HCT116 (cell line): ENCODE data around the gene PCDH1. TPM values are rescaled to one million over a fixed set of nuclear protein-coding genes. Genes with fewer than 3 reads are reported as not detected.

Experiments
- ATAC-seq: fragments of 200-7000 bp; cut with Tn5 transposase; 2 replicates; pipeline ENCODE4 v1.9.1; 2020; ENCODE audit warnings: mild to moderate bottlenecking, moderate library complexity
- BruUV-seq: library from RNA; stranded (reverse); fragments of 400-500 nt; replicated peaks from 2 replicates; lab custom pipeline; 2021; lab: Mats Ljungman, UMichigan
- CTCF ChIA-PET: fragments of 300-600 bp; sonication (Branson Sonifier 250); formaldehyde crosslinking; loops from one replicate; lab custom pipeline; 2021; ENCODE audit warnings: antibody characterized with exemption; lab: Charles Lee
- POLR2A ChIA-PET: fragments of 300-600, 350-600 bp; sonication (Branson Sonifier 250); formaldehyde crosslinking; loops from one replicate; lab custom pipeline; 2021; ENCODE audit warnings: antibody characterized with exemption; lab: Charles Lee
- RAD21 ChIA-PET, 2 experiments: fragments of 300-600 bp; sonication (Branson Sonifier 250); formaldehyde crosslinking; loops; one replicate each; lab custom pipeline; 2023; ENCODE audit warnings: low total read pairs in 2 of 2; ENCODE audit not compliant: uncharacterized antibody in 2 of 2, unreplicated experiment in 2 of 2, low non-redundant PET in 1 of 2; lab: Charles Lee
- DNase-seq: peaks from one replicate; pipeline ENCODE4 v3.0.0-alpha.2; 2010; ENCODE audit warnings: low read depth, low spot score
- H2AFZ ChIP-seq: fragments of 200-600 bp; shearing (Covaris generic), sonication (generic); 2 replicates; pipeline ENCODE4 v1.6.1; 2017; ENCODE audit warnings: low read depth, mixed run types, mixed read lengths, antibody characterized with exemption, low read length; ENCODE audit not compliant: poor library complexity, severe bottlenecking
- H3K27ac ChIP-seq: 2 replicates; pipeline ENCODE4 v1.5.1; 2012; ENCODE audit warnings: low read depth, low read length
- H3K27me3 ChIP-seq: fragments of 200-600 bp; sonication (generic); 2 replicates; pipeline ENCODE4 v1.6.1; 2016; ENCODE audit warnings: mixed run types, low read length, mixed read lengths; ENCODE audit not compliant: insufficient read depth
- H3K36me3 ChIP-seq, 2 experiments: fragments of 200-500 bp in 1 of 2; fragments of 200-600 bp in 1 of 2; sonication (Bioruptor generic) in 1 of 2; sonication (generic) in 1 of 2; 2 replicates each; pipeline versions ENCODE4 v1.5.1 to v1.6.1; 2014 to 2016; ENCODE audit warnings: low read length in 2 of 2, inconsistent platforms in 1 of 2, mixed read lengths in 1 of 2, mixed run types in 1 of 2; ENCODE audit not compliant: insufficient read depth in 2 of 2, control insufficient read depth in 1 of 2
- H3K4me1 ChIP-seq, 2 experiments: fragments of 200-600 bp in 1 of 2; sonication (generic) in 1 of 2; 2 replicates each; pipeline versions ENCODE4 v1.5.1 to v1.6.1; 2012 to 2017; ENCODE audit warnings: low read length in 2 of 2, inconsistent platforms in 1 of 2, mild to moderate bottlenecking in 1 of 2, mixed read lengths in 1 of 2, mixed run types in 1 of 2, moderate library complexity in 1 of 2; ENCODE audit not compliant: insufficient read depth in 2 of 2, control insufficient read depth in 1 of 2
- H3K4me2 ChIP-seq: fragments of 200-600 bp; sonication (generic); 2 replicates; pipeline ENCODE4 v1.6.1; 2017; ENCODE audit warnings: mixed run types, low read length, mixed read lengths
- H3K4me3 ChIP-seq, 2 experiments: fragments of 200-600 bp in 1 of 2; sonication (generic) in 1 of 2; replicated peaks in 1 of 2; 2 replicates each; pipeline ENCODE4 v1.5.1; 2011 to 2016; ENCODE audit warnings: low read length in 2 of 2, control low read depth in 1 of 2, low read depth in 1 of 2, mild to moderate bottlenecking in 1 of 2, mixed read lengths in 1 of 2, mixed run types in 1 of 2
- H3K79me2 ChIP-seq: fragments of 200-600 bp; sonication (generic); 2 replicates; pipeline ENCODE4 v1.6.1; 2017; ENCODE audit warnings: mild to moderate bottlenecking, mixed run types, low read length, moderate library complexity, mixed read lengths; ENCODE audit not compliant: insufficient read depth
- H3K9ac ChIP-seq: fragments of 200-600 bp; sonication (generic); 2 replicates; pipeline ENCODE4 v1.6.1; 2016; ENCODE audit warnings: low read length, mixed read lengths
- H3K9me2 ChIP-seq: fragments of 200-600 bp; sonication (generic), shearing (Covaris generic); 2 replicates; pipeline ENCODE4 v1.6.1; 2017; ENCODE audit warnings: mixed run types, mild to moderate bottlenecking, moderate library complexity; ENCODE audit not compliant: insufficient read depth
- H3K9me3 ChIP-seq, 2 experiments: fragments of 200-500 bp in 1 of 2; fragments of 200-600 bp in 1 of 2; sonication (Bioruptor generic) in 1 of 2; sonication (generic) in 1 of 2; 2 replicates each; pipeline ENCODE4 v1.6.1; 2014 to 2017; ENCODE audit warnings: low read length in 2 of 2, mixed read lengths in 2 of 2, inconsistent platforms in 1 of 2, low read depth in 1 of 2, mild to moderate bottlenecking in 1 of 2, mixed run types in 1 of 2, moderate library complexity in 1 of 2; ENCODE audit not compliant: control insufficient read depth in 1 of 2, insufficient read depth in 1 of 2
- H4K20me1 ChIP-seq: fragments of 200-600 bp; sonication (generic), shearing (Covaris generic); 2 replicates; pipeline ENCODE4 v1.6.1; 2017; ENCODE audit warnings: mixed run types, mild to moderate bottlenecking, moderate library complexity; ENCODE audit not compliant: insufficient read depth
- CBX3 ChIP-seq: IDR thresholded peaks from 2 replicates; pipeline ENCODE4 v1.6.1; 2012; ENCODE audit warnings: low read depth
- CEBPB ChIP-seq: IDR thresholded peaks from 2 replicates; pipeline ENCODE4 v1.6.1; 2012; ENCODE audit warnings: low read depth
- EZH2 ChIP-seq: fragments of 200-600 bp; sonication (generic); IDR thresholded peaks from 2 replicates; pipeline ENCODE4 v1.6.1; 2017; ENCODE audit warnings: antibody characterized with exemption, mixed run types
- FOSL1 ChIP-seq: IDR thresholded peaks from 2 replicates; pipeline ENCODE4 v1.6.1; 2012; ENCODE audit warnings: low read depth
- SIN3A ChIP-seq: IDR thresholded peaks from 2 replicates; pipeline ENCODE4 v1.6.1; 2012; ENCODE audit warnings: low read depth
- SP1 ChIP-seq: IDR thresholded peaks from 2 replicates; pipeline ENCODE4 v1.6.1; 2012; ENCODE audit warnings: low read depth
- SRF ChIP-seq: IDR thresholded peaks from 2 replicates; pipeline ENCODE4 v1.6.1; 2012; ENCODE audit warnings: low read depth
- TCF7L2 ChIP-seq: IDR thresholded peaks from 2 replicates; pipeline ENCODE4 v1.7.0; 2011; ENCODE audit warnings: borderline replicate concordance, inconsistent platforms; ENCODE audit not compliant: insufficient read depth, insufficient read length; ENCODE audit errors: extremely low read depth
- YY1 ChIP-seq: IDR thresholded peaks from 2 replicates; pipeline ENCODE4 v1.6.1; 2011; ENCODE audit warnings: low read length, low read depth, moderate library complexity, mild to moderate bottlenecking; ENCODE audit not compliant: insufficient replicate concordance; ENCODE audit errors: extremely low read depth
- ZFX ChIP-seq: fragments of 450-650 bp; IDR thresholded peaks from 2 replicates; pipeline ENCODE4 v1.6.1; 2017
- intact Hi-C: fragments of 100-400 bp; cut with micrococcal nuclease; formaldehyde crosslinking; loops from 2 replicates; pipeline ENCODE4 v1.10.0; 2022
- total RNA-seq: library from RNA; stranded (reverse); gene quantifications from one replicate; pipeline ENCODE4 v1.2.1, GENCODE V29; 2021; ENCODE audit not compliant: unreplicated experiment
- TF ChIP-seq, protein P1 (sequence below): IDR thresholded peaks from 2 replicates; pipeline ENCODE4 v1.6.1; 2011; ENCODE audit warnings: mild to moderate bottlenecking, low read length, moderate library complexity; ENCODE audit not compliant: insufficient replicate concordance; ENCODE audit errors: extremely low read depth

The PCDH1 gene
- total RNA-seq, 1 experiment from 2014 or later, result 24.2 TPM

DNA sequence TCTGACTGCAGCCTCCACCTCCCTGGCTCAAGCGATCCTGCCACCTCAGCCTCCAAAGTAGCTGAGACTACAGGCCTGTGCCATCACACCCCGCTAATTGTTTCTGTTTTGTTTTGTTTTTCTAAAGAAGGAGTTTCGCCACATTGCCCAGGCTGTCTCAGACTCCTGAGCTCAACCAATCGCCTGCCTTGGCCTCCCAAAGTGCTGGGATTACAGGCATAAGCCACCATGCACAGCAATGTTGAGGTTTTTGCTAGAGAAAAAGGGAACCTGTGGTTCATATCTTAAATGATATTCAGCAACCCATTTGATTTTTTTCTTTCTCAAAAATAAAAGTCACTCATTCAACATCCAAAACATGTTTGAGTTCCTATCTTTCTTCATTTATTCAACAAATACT is 25.1 kb upstream of the PCDH1 start:
- Histone ChIP-seq H3K27ac (no peak overlapping the region), H3K36me3 (no peaks in the 10 kb centered on the region), H2AFZ (no peak overlapping the region), H3K79me2 (no peaks in the 10 kb centered on the region), H3K9me2 (no peaks in the 10 kb centered on the region), H3K9me3 (no peaks in the 10 kb centered on the region), H3K9ac (no peak overlapping the region), H4K20me1 (no peaks in the 10 kb centered on the region), H3K27me3 (no peaks in the 10 kb centered on the region), H3K4me1 (no peaks in the 10 kb centered on the region)
- RAD21 ChIA-PET, result no interaction called here
- intact Hi-C loops, result no loop called here
- POLR2A ChIA-PET, result no interaction called here
- CTCF ChIA-PET, result no interaction called here
- TF ChIP-seq SRF (no peak), SIN3A (no peak), CEBPB (no peak), SP1 (no peak), CBX3 (no peak), FOSL1 (no peak), TCF7L2 (no peak), ZFX (no peak)
- TF ChIP-seq, all 23 proteins: peak for 0
- DNase-seq, result no peak
- H3K4me2 ChIP-seq, result no peak overlapping the region
- BruUV-seq, result no TSS peak
- no peak overlapping the region for H3K4me3 ChIP-seq
- ATAC-seq, result no peak

DNA sequence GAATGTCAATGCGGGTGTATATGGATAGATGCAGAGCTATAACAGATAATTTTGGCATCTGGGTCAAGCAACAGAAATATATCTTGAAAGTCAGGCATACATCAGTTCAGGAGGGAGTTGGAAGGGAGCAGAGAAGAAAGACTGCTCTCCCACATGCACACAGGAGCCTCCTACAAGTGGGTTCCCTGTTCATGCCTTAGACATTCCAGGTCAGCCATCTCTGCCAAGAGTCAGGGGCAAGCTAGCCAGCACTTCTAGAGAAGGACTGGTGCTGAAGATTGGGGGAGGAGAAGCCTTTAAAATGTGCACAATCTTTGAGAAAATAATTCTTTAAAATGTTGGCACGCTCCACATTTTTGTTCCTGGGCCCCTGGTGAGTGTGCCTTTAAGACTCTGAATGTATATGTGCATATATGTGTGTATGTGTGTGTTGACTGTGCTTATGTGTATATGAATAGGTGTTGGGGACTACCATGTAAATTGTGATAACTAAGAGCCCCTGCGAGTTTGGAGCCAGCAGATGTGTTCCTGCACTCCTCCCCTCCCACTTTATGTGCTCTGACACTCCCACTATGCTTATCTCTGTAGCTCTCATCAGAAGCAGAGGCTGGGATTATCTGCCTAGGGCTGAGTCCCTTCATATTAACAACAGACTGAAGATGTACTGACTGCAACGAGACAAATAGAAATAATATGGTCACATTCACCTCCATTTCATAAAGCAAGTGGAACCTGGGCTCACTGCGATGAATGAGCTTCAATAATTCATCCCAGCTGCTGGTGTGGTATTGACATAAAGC is 24.0 kb upstream of the PCDH1 start:
- Histone ChIP-seq H3K4me1 (no peaks in the 10 kb centered on the region), H3K4me2 (no peak overlapping the region), H3K27ac (no peak overlapping the region), H3K9me3 (no peaks in the 10 kb centered on the region), H3K36me3 (no peaks in the 10 kb centered on the region), H3K79me2 (no peaks in the 10 kb centered on the region), H2AFZ (no peak overlapping the region), H3K4me3 (no peak overlapping the region), H3K9ac (no peak overlapping the region)
- no peak for DNase-seq
- ChIA-PET CTCF (no interaction called here), POLR2A (no interaction called here), RAD21 (no interaction called here)
- no TSS peak for BruUV-seq
- intact Hi-C loops, result no loop called here
- TF ChIP-seq FOSL1 (no peak), EZH2 (no peak), SIN3A (no peak), SP1 (no peak), YY1 (no peak), TCF7L2 (no peak), ZFX (no peak), CEBPB (no peak), SRF (no peak)
- TF ChIP-seq, protein P1, sequence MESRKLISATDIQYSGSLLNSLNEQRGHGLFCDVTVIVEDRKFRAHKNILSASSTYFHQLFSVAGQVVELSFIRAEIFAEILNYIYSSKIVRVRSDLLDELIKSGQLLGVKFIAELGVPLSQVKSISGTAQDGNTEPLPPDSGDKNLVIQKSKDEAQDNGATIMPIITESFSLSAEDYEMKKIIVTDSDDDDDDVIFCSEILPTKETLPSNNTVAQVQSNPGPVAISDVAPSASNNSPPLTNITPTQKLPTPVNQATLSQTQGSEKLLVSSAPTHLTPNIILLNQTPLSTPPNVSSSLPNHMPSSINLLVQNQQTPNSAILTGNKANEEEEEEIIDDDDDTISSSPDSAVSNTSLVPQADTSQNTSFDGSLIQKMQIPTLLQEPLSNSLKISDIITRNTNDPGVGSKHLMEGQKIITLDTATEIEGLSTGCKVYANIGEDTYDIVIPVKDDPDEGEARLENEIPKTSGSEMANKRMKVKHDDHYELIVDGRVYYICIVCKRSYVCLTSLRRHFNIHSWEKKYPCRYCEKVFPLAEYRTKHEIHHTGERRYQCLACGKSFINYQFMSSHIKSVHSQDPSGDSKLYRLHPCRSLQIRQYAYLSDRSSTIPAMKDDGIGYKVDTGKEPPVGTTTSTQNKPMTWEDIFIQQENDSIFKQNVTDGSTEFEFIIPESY, result no peak
- TF ChIP-seq, all 23 proteins: peak for 0
- no peak for ATAC-seq
- Histone ChIP-seq H4K20me1 (no peaks in the 10 kb centered on the region), H3K27me3 (no peaks in the 10 kb centered on the region), H3K9me2 (no peaks in the 10 kb centered on the region)
